Measurements from ENCODE around the gene DOK7. TPM values are rescaled to one million over a fixed set of nuclear protein-coding genes. Genes with fewer than 3 reads are reported as not detected.

DOK7 gene
- total and polyA plus RNA-seq, 2 of the 4 experiments (the other 2 are of a cell fraction) = not detected

DNA sequence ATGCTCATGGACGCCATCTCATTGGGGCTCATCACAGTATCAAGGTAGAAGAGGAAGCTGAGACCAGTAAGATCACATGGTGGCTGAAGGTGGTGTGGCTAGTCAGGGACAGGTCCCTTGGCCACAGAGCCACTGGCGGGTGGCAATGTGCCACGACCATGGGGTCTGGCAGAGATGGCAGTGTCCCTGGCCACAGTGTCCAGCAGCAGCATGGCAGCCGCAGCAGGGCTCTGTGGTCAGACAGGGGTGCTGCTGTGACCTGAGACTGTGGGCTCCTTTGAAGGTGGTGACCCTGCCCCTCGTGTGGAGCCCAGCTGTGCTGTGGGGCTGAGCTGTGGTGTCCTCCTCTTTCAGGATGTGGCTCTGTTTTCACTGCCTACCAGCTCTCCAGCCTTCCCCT, 2.2 kb upstream of the DOK7 start:
- H2BK20ac ChIP-seq (ENCODE audit: low read depth, low read length) = no peak overlapping the region
- CTCF ChIA-PET = no interaction called here
- no peak overlapping the region for H4K91ac ChIP-seq (ENCODE audit: insufficient read depth, low read depth, low read length)
- H2AK5ac ChIP-seq (ENCODE audit: low read depth, low read length) = no peak overlapping the region
- in situ Hi-C loops (cut with MboI; ENCODE audit: low sequenced_read_pairs) = no loop called here
- 83% methylated on average over 1 of the region's 5 CpGs; no CpG with 5 or more reads in 1 of the 2 experiments for WGBS, 2 experiments (ENCODE audit: extremely low coverage in 2 of 2, insufficient read length in 1 of 2)
- no peak overlapping the region for H4K5ac ChIP-seq (ENCODE audit: low read depth, low read length)
- no peak for DNase-seq
- no peaks in the 10 kb centered on the region for H3K9me3 ChIP-seq (ENCODE audit: control insufficient read depth, insufficient read depth, low read length)
- no peak overlapping the region for H2BK15ac ChIP-seq (ENCODE audit: low read depth, low read length)
- no peak overlapping the region for H2AK9ac ChIP-seq (replicated peaks; ENCODE audit: low read depth, low read length, poor library complexity)
- H3K4me2 ChIP-seq (ENCODE audit: low read depth, low read length) = no peak overlapping the region
- no peak overlapping the region for H2BK120ac ChIP-seq (ENCODE audit: low read depth, low read length)
- no peak overlapping the region for H3K56ac ChIP-seq (ENCODE audit: extremely low read depth, insufficient read depth, low read length)
- dilution Hi-C loops (cut with HindIII; ENCODE audit: low sequenced_read_pairs, unreplicated experiment) = no loop called here
- no peak overlapping the region for H3K14ac ChIP-seq (replicated peaks; ENCODE audit: low read depth, low read length)
- no peak overlapping the region for H3K9ac ChIP-seq (ENCODE audit: low read depth, low read length)
- BruUV-seq (replicated peaks) = no TSS peak
- no peak overlapping the region for H4K8ac ChIP-seq (ENCODE audit: low read depth in 2 of 2, low read length in 2 of 2)
- H3K36me3 ChIP-seq (ENCODE audit: control insufficient read depth, insufficient read depth, low read length) = no peaks in the 10 kb centered on the region
- no peaks in the 10 kb centered on the region for H3K9me1 ChIP-seq (ENCODE audit: insufficient read depth, low read length)
- no peak for ATAC-seq (ENCODE audit: low read depth)
- H4K20me1 ChIP-seq (ENCODE audit: insufficient read depth, low read length) = no peaks in the 10 kb centered on the region
- no peak overlapping the region for H3K4me3 ChIP-seq (ENCODE audit: insufficient read depth, low read depth, low read length)
- POLR2A ChIA-PET (ENCODE audit: unreplicated experiment) = no interaction called here
- intact Hi-C loops (cut with micrococcal nuclease) = no loop called here
- no peak overlapping the region for H2AFZ ChIP-seq (replicated peaks; ENCODE audit: low read length, poor library complexity)
- no peaks in the 10 kb centered on the region for H3K79me1 ChIP-seq (ENCODE audit: low read depth in 1 of 2, low read length in 2 of 2)
- TF ChIP-seq RFX5 (IDR thresholded peaks at IDR 0.05; ENCODE audit: low read depth, low read length) (no peak), ELK1 (IDR thresholded peaks at IDR 0.05; ENCODE audit: borderline replicate concordance, low read depth, low read length) (no peak), BHLHE40 (IDR thresholded peaks at IDR 0.05; ENCODE audit: low read depth, low read length) (no peak), RCOR1 (IDR thresholded peaks at IDR 0.05; ENCODE audit: insufficient replicate concordance, low read length) (no peak), CEBPB (IDR thresholded peaks at IDR 0.05; ENCODE audit: low read depth, low read length) (no peak), SMC3 (IDR thresholded peaks at IDR 0.05; ENCODE audit: low read depth, low read length) (no peak), CHD1 (IDR thresholded peaks at IDR 0.05; ENCODE audit: low read depth, low read length) (no peak), NFE2L2 (IDR thresholded peaks at IDR 0.05; ENCODE audit: low read depth, low read length) (no peak), RAD21 (IDR thresholded peaks at IDR 0.05; ENCODE audit: low read length) (no peak), FOS (IDR thresholded peaks at IDR 0.05; ENCODE audit: low read depth, low read length) (no peak), POLR2A (IDR thresholded peaks at IDR 0.05; ENCODE audit: low read depth, low read length) (no peak), USF2 (IDR thresholded peaks at IDR 0.05; ENCODE audit: low read depth, low read length) (no peak), MXI1 (IDR thresholded peaks at IDR 0.05; ENCODE audit: borderline replicate concordance, low read depth, low read length) (no peak), CTCF (conservative IDR thresholded peaks at IDR 0.05; ENCODE audit: low read depth, low read length) (no peak), MAZ (IDR thresholded peaks at IDR 0.05; ENCODE audit: borderline replicate concordance, low read depth, low read length) (no peak), MAFK (IDR thresholded peaks at IDR 0.05; ENCODE audit: low read depth, low read length) (no peak)
- H3K4me1 ChIP-seq (ENCODE audit: control insufficient read depth, insufficient read depth, low read length) = no peaks in the 10 kb centered on the region
- H3K27me3 ChIP-seq (ENCODE audit: control insufficient read depth, insufficient read depth, low read length) = peaks cover 53% of the 10 kb centered on the region
- no peak overlapping the region for H3K18ac ChIP-seq (ENCODE audit: low read depth, low read length)
- H3K27ac ChIP-seq (ENCODE audit: insufficient read depth, low read length) = no peak overlapping the region
- no peak overlapping the region for H2BK5ac ChIP-seq (ENCODE audit: low read depth, low read length, poor library complexity, severe bottlenecking)
- no peak overlapping the region for H3K23ac ChIP-seq (ENCODE audit: low read depth, low read length)
- no peak overlapping the region for H3K4ac ChIP-seq (ENCODE audit: low read depth, low read length)
